Amygdala (tissue), 56 donors: ENCODE results near the gene LIPC.

Experiments
- DNase-seq, 56 donors: peaks; one replicate each; lab custom pipeline; 2025; lab: John Stamatoyannopoulos, UW

LIPC gene

DNA sequence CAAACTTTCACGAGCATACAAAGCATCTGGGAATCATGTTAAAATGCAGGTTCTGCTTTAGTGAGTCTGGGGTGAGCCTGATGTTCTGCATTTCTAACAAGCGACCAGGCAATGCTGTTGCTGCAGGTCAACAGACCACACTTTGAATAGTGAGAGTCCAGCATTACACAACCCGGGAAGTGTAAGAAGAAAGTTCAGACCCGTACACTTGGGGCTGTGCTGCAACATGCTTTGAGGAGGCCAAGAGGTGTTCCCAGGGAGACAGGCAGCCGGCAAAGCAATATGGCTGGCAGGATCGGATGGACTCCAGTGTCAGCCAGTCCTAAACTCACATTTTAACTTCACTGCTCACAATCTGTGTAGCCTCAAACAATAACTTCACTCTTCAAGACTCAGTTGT, 134.2 kb downstream of the LIPC start:
- DNase-seq: no peak

DNA sequence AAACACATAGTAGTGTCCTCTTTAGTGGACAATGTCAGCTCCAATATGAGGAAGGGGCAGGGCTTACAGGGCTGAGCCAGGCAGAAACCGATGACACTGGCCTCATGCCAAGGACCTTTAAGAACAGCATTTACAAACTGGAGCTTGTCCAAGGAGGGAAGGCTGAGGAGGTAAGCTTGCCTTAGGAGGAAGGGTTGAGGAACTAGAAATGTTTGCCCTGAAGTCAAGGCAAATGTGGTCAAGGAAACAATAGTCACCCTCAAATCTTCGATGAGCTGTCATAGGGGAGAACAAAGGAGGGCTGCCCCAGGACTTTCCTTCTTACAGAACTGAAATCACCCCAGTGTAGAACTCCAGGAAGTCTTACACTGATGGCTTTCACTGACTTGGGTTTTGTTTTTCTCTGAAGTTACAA, 136.4 kb downstream of the LIPC start:
- peak in 2 of 56 donors; percentile 20 to 57 for DNase-seq

DNA sequence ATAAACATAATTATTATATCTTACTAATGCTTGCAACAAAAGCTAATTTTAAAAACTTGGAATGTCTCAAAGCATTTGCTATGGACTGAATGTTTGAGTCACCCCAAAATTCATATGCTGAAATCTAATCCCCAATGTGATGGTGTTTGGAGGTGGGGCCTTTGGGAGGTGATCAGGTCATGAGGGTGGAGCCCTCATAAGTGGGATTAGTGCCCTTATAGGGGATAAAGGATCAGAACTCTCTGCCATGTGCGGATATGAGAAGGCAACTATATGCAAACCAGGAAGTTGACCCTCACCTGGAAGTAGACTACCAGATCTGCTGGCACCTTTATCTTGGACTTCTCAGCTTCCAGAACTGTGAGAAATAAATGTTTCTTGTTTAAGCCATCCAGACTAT, 137.7 kb downstream of the LIPC start:
- no peak for DNase-seq

DNA sequence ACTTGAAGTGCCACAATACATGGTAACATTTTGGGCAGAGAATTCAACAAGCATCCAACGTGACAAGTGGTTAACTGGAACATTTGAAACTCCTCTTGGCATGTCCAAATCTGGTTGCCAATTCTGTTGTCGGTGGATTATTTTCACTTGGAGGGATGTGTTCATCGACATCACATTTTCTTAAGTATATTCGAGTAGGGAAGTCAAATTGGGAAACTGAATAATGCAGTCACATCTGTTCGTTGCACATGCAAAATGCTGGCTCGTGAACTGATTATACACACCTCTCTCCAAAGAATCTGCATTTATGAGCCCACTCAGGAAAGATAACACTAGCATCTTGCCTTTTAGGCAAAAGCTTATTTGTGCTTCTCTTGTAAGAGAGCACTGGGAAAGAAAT, 139.7 kb downstream of the LIPC start:
- DNase-seq: no peak

DNA sequence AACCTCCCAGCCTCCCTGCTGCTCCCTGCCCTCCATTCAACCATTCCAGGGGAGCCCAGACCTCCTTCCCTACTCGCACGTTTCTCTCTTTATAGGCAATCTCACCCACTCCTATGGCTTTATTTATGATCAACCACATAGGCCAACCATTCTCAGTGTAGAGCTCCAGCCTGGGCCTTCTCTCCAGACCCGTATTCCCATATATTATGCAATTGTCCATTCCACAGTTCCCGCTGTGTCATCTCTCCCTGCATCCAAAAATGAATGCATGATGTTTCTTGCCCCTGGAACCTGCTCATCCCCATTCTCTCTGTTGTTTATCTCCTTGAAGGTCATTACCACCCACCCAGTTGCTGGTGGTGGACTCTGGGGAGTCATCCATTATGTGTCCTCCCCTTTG, 140.7 kb downstream of the LIPC start:
- DNase-seq: no peak

DNA sequence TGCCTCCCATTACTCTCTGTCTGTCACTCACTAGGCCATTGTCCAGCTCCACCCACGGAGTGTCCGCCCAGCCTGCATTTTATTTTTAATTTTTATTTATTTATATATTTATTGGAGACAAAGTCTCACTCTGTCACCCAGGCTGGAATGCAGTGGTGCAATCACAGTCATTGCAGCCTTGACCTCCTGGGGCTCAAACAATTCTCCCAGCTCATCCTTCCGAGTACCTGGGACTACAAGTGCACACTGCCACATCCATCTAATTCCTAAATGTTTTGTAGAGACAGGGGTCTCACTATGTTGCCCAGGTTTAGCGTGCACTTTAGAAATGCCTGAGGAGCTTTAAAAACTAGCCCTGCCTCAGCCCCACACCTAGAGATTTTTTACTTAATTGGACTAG, 141.5 kb downstream of the LIPC start:
- no peak for DNase-seq

DNA sequence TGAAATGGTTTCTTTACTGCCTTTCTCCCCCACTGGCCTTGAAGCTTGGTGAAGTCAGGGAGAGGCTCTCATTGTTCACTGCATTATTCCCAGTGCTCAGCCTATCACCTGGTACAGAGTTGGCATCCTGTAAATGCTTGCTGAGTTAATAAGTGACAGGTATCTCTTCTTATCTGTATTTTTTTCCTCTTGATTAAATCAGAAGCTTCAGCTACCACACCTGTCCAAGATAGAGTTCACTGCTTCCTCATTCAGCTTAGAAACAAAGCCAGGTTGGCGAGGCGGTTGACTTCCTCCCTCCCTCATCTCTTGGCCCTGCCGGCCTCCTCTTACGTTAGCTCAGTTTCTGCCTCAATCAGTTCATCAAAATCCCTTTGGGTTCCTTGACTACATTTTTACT, 142.8 kb downstream of the LIPC start:
- DNase-seq: no peak

DNA sequence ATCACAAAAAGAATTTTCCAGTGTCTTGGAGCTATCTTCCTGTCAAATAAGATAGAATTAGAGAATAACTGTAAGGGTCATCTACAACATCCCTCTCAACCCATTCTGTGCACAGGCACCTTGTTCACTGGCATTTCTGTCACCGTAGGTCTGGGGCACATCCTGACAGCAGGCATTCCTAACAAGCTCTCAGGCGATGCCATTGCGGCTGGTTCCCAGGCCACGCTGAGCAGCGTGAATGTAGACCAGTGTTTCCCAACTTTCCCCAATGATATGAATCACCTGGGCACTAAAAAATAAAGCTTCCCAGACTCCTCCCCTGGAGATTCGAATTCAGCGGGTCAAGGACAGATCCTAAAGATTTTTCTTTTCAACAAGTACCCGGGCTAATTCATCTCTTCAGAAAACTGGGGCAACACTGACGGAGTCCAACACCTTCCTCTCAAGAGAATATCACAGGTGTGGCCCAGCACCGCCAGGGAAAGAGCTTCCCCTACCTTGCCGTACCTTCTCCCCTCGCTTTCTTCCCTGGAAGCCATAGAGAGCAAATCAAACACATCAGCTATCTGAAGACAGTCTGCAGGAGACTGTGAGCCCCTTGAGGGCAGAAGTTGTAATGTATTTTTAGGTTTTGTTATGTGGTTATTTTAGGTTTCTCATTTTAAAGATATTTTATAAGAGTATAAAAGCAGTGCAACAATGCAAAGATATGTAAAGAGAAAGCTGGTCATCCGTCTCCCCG, 143.4 kb downstream of the LIPC start:
- no peak for DNase-seq

DNA sequence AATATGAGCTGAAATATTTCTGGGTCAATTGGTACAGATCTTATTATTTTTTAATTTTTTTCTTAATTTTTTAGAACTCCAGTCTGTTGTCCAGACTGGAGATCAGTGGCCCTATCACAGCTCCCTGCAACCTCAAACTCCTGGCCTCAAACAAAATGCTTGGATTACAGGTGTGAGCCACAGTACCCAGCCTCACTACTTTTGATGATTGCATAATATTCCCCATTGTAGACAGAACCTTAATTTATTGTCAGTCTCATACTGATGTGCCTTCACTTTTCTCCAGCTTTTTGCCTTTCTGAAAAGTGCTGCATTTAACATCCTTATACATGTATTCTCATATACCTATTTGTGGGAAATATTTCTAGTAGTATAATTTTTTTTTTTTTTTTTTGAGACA, 144.9 kb downstream of the LIPC start:
- DNase-seq: no peak

DNA sequence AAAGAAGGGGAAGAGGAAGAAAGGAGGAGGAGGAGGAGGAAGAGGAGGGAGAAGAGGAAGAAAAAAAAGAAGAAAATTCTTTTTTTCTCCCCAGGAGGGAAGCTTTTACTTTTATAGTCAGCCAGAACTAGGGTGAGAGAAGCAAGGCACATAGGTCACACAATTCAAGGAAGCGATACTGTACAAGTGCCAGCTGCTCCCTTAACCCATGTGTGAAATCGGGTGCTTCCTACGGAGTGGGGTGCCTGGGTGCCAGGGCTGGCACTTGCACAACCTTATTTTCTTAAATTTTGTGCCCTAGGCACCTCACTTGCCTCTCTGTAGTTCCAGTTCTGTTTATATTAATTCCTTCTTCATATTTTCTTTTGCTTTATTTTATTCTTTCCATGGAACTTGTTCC, 150.4 kb downstream of the LIPC start:
- DNase-seq: peak in 3 of 56 donors; percentile 7 to 35 (median 16)

DNA sequence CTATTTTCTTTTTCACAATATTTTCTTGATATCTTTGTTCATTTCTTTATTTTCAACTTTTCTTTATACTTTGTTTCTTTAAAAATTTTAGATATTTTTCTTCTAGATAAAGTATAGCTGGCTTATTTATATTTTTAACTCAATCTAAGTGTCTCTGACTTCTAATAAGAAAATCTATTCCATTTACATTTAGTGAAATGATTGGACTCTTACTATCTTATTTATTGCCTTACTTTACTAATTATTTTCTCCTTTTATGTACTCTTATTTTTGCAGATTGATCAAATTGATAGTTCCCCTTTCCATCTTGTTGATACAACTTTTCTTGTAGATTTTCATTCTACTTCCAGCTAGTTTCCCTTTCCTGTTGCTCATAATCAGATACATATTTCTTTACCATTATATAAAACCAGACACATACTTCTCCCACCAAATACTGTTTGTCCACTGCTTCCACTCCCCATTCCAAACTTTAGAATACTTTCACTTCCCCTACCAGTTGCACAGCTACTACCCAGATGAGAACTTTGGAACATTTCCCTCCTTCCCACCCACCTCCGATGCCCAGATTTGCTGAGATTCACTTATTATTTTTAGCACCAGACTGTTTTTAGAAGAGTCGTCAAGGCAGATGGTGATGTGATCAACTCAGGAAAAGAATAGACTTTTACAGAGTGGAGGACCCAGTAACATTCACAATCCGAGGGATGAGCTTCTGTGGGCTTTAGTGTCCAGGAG, 151.5 kb downstream of the LIPC start:
- peak in 1 of 56 donors; percentile 12 for DNase-seq

DNA sequence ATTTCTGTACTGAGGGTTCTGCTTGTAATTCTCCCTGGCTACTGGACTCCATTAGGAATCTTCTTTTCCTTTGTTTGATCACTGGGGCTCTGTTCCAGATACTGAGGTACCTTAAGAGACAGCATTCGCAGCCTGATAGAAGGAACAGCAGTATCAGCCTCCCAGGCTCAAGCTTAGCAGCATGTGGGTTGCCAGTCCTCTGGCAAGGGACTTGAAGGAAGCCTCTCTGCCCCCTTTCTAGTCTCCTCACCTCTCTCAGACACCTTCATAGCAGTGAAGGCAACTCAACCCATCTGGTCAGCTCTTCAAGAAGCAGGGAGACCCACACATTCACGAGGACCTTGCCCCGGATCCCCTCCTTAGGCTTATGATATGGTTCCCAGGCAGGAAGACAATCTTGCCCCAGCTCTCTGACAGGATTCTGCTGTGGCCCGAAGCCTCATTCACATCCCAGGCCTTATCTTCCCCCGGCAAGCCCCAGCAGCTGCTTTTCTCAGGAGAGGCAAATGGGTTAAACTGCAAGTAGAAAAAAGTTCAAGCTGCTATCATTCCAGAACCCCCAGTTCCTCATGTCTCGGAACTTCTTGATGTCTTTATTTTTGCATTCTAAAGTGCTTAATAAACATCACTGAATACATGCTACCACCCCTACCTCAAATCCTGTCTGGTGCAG, 153.1 kb downstream of the LIPC start:
- no peak for DNase-seq

DNA sequence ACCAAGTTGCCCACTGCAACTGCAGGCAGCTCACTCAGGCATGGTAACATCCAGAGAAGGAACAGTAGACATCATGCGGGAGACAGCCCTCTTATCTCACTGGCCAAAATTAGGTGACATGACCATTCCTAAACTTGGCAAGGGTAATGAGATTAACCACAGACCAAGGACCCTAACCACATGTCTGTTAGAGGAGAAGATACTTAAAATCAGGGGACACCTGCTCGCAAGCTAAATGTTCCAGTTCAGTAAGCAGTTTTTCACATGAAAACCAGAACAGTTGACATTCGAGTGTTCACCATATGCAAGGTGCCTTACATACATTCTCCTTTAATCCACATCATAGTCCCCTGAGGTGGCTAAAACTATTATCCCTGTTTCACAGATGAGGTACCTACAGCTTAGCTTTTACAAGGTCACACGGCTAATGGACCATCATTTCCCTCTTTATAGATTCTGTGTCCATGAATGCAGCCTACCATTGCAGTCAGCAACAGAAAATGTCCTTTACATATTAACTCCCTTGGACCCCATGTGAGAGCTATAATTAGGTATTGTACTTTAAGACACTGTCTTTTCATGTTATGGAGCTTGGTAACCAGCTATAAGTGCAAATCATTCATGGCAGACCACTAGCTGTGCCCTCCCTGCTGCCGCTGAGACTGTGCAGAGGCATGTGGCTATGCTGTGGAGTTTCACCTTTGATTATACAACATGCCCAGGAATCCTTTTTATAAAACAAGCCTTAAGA, 154.1 kb downstream of the LIPC start:
- no peak for DNase-seq

DNA sequence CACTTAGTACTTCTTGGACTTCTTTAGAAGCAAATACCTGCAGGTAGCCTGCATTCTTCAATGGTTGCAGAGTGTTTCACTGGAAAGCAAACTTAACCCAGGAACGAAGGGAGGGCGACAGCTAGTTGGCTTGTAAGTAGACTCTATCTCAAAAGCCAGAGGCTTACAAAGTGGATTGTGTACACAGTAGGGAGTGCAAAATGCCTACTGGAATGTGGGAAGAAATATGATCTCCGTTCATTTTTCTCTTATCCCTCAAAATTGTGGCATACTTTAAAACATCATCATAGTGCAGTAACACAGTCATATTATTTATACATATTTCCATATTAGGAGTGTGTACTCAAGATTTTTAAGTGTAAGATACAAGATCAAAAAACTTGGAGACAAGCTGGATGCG, 155.7 kb downstream of the LIPC start:
- no peak for DNase-seq

DNA sequence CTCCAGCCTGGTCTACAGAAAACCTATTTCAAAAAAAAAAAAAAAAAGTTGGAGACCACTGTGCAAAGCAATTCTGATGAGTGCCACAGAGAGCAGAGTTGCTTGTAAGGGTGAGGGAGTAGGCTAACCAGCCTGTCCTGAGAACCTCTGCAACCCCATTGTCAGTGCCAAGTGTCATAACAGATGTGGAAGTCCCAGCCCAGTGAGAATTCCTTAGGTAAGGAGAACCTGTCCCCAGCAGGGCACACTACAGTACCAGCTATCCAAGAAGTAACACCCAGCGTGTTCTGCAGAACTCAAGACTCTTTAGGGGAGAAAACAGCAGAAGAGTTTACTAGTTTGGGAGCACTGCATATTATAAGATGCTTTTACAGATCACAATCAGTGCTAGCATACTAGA, 156.3 kb downstream of the LIPC start:
- no peak for DNase-seq

DNA sequence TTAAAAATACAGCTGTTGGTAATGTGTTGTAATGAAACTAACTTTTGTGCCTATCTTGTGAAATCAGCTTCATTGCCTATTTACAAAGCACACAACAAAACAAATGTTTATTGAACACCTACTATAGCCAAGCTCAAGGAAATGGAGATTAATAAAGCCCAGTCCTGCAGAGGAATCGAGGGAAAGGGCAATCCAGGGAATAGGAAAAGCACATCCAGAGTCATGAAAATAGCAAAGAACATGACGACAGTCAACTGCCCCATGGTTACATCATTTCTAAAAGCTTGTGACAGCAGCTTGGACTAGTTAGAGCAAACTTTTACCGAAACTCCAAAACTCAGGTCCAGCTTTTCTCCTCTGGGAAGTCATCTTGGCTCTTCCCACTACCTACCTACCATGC, 157.3 kb downstream of the LIPC start:
- no peak for DNase-seq

DNA sequence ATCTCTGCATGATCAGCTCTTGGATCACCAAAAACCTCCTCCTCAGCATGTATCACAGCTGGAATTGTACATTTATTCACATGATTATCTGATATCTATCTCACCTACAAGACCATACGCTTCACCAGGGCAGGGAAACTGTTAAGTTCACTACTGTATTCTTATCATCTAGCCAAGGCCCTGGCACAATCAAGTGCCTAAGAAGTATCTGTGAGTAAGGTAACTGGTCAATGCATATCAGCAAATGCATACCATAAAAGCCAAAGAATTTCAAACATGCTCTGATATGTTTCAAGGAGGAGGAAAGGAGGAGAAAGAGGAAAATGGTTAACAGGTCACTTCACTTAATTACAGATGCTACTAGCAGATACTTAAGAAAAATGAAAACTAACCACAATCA, 158.4 kb downstream of the LIPC start:
- no peak for DNase-seq

DNA sequence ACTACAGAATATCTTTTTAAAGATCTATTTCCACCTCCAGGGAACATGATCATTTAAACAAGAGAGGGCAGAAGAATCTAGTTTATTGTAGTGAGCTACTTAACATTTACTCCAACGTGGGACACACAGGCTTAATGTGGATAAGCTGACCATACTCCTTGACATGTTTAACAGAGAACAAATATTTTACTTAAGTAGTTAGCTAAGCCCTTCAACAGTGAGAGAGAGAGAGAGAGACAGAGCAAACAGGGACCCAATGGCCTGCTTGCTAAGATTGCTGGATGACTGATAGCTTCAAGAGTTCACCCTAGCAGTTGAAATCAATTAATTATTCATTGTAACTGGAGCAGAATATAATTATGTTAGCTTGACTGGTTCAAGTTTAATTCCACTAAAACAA, 159.1 kb downstream of the LIPC start:
- no peak for DNase-seq

DNA sequence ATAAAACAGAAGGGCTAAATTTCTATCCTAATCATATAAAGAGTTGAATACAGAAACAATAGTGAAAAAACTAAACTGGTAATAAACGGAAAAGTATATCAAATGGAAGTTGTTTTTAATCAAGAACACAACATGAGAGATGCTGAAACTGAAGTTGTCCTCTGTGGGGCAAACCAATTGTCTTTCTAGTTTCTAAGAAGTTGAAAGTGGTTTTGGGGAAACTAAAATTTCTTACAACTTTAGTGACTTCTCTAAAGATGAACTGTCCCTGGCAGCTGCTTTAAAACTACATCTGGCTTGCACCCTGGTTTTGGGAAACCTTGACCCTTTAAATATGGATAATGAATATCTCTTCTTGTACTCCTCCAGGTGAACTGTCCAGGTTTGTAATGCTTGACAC, 162.1 kb downstream of the LIPC start:
- no peak for DNase-seq

DNA sequence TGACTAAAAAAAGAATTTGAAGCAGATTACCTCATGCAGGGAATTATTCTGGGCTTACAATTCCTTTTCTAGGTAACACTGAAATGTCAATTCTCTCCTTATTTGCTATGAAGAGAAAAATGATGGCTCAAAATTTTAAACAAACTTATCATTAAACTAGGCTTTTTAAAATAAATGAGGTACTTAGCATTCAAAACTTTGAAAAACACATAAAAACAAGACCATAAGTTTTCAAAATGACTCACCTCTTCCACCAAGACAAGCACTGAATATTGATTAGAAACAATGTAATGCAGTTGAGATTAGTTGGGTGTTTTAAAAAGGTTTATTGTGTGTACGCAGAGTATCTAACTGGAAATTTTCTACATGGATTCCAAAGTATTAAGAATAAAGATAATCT, 163.1 kb downstream of the LIPC start:
- no peak for DNase-seq
